Measurements from ENCODE around the gene UBE2O.

Gene UBE2O

DNA sequence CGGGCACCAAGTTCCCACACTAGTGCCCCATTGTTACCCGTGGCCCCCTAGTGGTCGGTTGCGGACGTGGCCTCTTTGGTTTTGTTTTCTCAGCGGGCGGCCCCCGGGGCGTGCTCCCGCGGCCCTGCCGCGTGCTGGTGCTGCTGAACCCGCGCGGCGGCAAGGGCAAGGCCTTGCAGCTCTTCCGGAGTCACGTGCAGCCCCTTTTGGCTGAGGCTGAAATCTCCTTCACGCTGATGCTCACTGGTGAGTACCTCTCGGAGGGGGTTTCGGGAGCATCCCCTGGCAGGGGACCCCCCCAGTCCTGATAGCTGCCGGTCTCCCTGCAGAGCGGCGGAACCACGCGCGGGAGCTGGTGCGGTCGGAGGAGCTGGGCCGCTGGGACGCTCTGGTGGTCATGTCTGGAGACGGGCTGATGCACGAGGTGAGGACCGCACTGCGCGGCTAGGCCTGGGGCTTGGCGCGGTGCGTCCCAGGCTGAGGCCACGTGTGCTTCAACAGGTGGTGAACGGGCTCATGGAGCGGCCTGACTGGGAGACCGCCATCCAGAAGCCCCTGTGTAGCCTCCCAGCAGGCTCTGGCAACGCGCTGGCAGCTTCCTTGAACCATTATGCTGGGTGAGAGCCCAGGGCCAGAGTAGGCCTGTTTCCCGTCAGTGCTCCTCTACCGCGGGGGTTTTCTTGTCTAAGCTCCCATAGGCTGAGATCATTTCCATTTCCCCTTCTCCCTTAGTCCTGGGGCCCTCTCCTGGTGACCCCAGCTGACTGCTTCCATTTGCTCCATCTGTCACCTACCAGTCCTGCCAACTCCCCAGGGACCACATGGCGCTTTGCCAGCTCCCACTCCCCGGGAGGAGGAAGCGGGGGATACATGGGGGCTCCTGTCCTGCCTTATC lies 66.8 kb downstream of the UBE2O start:
- DNase-seq: peak; percentile 91

- peak; percentile 87 for DNase-seq
Measured at GRCh38 chr17:76384987-76385891, 67.7 kb downstream of the UBE2O start.

- peak; percentile 90 for DNase-seq
Measured at GRCh38 chr17:76384222-76384986, 68.5 kb downstream of the UBE2O start, which contains the start of gene SPHK1. Gene SPHK1, plus strand, starts transcription at chr17:76384609. Its CDS starts 1,036 bp downstream, at chr17:76385645.

DNA sequence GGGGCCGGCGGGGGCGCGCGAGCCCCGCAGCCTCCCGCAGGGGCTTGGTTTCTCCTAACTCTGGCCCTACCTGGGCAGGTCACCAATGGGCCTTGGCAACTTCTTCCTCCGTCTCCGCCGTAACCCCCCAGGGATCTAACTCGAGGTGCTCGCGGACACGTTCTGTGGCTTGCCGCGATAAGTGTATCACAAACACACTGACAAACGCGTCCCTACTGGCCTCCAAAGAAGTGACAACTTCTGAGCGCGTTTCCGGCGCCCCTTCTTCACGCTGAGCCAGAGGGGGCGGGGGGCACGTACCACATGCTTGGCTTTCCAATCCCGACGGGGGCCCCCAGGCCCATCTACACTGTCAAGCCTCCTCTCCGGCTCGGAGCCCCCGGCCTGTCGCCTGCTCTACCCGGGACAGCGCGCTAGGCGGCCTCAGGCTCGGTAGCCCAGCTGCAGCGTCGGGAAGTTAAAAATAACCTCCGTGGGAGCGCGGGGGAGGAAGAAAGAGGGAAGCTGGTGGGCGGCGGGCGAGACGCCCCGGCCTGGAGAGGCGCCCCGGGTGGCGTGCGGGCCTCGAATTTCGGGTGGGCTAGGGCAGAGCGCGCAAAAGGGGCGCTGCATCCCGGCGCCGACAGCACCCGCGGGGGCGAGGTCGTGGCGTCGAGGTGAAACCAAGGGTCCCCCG lies 69.3 kb downstream of the UBE2O start:
- DNase-seq: peak; percentile 63

GRCh38 chr17:76382803-76383545 lies 70.0 kb downstream of the UBE2O start:
- peak; percentile 85 for DNase-seq

DNA sequence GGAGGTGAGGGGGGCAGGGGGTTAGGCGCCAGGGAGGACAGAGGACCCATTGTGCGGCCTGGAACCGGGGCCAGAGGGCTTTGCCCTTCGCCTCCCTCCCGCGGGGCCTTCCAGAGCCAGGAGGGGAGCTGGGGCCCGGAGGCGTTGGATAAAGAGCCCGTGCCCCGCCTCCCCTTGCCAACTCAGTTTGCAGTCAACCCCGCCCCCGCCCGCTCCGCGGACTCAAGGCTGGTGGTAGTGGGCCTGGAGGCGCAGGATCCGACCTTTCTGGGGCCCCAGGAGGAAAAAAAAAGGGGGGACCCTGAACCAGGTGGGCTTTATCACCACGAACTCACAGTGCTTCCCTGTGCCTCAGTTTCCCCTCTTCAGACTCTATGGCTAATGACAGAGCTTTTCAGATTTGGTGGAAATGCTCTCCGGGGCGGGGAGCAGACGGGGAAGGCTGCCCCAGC lies 70.6 kb downstream of the UBE2O start:
- DNase-seq: peak; percentile 81

- peak; percentile 34 for DNase-seq
Measured at GRCh38 chr17:76381633-76382350, 71.2 kb downstream of the UBE2O start.

DNA sequence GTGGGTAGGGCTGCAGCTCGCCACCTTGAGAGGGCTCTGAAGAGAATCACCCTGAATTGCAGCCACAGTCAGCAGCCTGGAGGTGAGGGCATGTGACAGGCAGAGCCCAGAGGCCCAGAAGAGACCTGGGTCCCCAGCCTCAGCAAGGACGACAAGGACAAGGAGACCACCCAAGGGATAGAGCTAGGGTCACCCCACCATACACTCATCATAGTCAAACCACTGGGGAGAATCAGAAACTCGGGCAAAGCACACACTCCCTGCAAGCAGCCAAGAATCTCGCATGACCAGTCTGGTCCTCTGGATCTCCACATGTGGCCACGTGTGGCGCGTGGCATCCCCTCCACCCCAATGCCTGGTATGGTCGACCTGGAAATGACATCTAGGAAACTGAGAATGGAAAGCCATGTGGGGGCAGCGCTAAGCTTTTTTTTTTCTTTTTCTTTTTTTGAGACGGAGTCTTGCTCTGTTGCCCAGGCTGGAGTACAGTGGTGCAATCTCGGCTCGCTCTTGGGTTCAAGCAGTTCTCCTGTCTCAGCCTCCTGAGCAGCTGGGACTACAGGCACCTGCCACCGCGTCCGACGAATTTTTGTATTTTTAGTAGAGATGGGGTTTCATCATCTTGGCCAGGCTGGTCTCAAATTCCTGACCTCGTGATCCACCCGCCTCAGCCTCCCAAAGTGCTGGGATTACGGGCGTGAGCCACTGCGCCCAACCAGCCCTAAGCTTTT lies 73.1 kb downstream of the UBE2O start:
- no peak for DNase-seq

GRCh38 chr17:76379275-76379641 lies 73.7 kb downstream of the UBE2O start:
- no peak for DNase-seq

DNA sequence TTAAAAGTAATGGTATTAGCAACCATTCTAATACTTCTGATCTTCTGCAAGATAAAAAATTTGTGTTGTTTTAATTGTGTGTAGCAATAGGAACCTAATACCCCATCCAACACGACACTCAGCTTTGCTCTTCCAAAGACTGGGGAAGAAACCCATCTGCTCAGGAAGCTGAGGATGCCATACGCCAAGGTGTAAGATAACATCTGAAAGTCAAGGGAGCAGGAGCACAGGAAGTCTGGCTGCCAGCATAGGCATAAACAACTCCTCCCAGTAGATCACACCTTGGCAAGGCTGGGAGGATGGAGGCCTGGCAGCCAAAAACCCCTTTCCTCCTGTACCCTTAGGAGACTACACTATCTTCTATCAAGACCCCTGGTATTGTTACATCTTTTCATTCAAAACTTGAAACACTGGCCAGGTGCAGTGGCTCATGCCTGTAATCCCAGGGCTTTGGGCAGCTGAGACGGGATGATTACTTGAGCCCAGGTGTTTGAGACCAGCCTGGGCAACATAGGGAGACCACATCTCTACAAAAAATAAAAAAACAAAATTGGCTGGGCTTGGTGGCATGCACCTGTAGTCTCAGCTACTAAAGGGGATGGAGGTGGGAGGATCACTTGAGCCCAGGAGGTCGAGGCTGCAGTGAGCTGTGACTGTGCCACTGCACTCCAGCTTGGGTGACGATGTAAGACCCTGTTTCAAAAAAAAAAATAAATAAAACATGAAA lies 74.2 kb downstream of the UBE2O start:
- DNase-seq: no peak

DNA sequence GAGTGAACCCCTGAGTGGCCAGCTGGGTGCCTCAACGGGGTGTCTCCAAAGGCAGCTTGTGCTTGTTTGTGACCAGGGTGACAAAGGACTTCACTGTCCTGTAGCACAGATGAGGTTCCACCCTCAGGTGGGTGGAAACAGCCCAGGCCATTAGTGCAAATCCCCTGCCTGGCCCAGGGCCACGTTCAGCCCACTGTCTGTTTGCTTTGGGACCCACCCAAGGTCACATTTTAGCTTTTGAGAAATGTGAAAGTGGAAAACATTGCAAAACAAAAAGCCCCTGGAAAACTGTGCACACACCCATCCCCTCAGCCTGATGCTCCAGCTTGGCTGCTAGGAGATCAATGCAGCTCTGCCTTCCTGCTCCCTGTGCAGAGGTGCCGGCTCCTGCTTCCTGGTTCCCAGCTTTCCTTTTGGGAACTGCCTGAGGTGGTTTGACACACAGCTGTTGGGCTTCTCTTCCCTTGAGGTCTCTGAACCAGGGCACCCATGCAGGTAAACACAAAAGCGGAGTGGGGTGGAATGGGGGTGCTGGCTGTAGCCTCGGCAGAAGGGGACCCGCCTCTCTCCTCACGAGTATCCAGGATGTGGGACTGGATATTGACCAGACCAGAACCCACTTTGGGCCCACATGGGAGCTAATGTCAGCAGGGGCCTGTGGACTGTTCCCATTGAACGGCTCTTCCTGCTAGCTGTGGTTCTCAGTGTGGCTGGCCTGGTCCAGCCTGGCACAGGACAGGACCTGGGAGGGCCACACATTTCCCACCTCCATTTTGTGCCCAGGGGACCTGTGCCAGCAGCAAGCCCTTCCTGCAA lies 76.4 kb downstream of the UBE2O start:
- DNase-seq: no peak

DNA sequence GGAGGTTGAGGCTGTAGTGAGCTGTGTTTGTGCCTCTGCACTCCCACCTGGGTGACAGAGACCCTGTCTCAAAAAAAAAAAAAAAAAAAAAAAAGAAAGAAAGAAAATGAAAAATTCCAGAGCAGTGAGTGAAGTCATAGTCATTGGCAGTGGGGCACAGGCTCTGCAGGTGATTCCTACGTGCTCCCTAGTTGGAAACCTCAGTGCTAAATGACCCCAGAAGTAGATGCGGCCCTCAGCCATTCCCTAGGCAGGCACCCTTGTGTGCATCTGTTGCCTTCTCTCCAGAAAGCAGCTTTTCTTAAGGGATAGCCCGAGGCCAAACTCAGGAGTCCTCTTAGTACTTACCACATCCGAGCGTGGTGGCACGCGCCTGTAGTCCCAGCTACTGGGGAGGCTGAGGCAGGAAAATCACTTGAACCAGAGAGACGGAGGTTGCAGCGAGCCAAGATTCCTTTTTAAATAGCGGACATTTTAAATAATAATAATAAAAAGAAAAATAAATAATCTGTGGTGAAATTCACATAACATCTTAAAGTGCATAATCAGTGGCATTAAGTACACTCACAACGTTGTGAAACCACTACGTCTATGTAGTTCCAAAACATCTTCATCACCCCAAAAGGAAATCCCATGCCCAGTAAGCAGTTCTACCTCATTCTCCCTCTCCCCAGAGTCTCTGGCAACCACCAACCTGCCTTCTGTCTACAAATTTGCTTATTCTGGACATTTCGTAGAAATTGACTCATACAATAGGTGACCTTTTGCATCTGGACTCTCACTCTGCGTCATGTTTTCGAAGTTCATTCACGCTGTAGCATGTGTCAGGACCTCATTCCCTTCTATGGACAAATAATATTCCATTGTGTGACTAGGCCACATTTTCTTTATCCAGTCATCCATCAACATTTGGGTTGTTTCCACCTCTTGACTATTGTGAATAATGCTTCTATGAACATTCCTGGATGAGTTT lies 81.0 kb downstream of the UBE2O start:
- peak; percentile 96 for DNase-seq

- DNase-seq: peak; percentile 98
Measured at GRCh38 chr17:76370261-76370993, 82.5 kb downstream of the UBE2O start.

DNA sequence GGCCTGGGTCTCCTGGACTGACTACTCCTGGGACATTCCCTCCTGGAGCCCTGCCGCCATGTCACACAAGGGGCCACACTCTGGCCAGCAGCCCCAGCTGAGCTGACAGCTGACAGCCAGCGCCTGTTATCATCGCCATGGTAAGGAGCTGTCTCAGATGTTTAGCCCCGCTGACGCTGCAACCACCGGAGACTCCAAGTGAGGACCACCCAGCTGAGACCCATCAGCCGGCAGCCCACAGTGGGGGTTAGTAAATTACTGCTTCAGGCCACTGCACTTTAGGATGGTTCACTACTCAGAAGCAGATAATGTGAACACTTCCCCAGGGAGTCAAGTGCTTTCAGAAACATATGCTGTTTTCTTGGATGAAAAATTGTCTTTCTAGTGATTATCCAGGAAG lies 83.1 kb downstream of the UBE2O start:
- DNase-seq: no peak

- DNase-seq: no peak
Measured at GRCh38 chr17:76369379-76369778, 83.6 kb downstream of the UBE2O start.

- DNase-seq: peak; percentile 75
Measured at GRCh38 chr17:76368545-76368944, 84.4 kb downstream of the UBE2O start.

Measured in EL (cell line).